Mesenchymal stem cell (in vitro differentiated cells and primary cell): Measurements from ENCODE around the gene ASMTL.
A peak's percentile ranks its signal among the peaks of the same experiment; 100 is the strongest.
"Not testable (repeated sequence)": the region's sequence is repeated elsewhere in the genome, so short reads cannot be mapped to it uniquely, and the experiment has no call there.

Experiments
- DNase-seq: peaks from one replicate; pipeline ENCODE4 v3.0.0-alpha.2; 2013
- H2AFZ ChIP-seq: one replicate; pipeline ENCODE4 v1.6.1; 2013; ENCODE audit warnings: low read depth, mild to moderate bottlenecking, control low read depth, inconsistent platforms, low read length, moderate library complexity
- H2AK5ac ChIP-seq: 2 replicates; pipeline ENCODE4 v1.6.1; 2013; ENCODE audit warnings: low read length, moderate library complexity, mild to moderate bottlenecking, inconsistent platforms; ENCODE audit not compliant: severe bottlenecking
- H2BK120ac ChIP-seq: one replicate; pipeline ENCODE4 v1.6.1; 2013; ENCODE audit warnings: low read depth, mild to moderate bottlenecking, inconsistent platforms, low read length, moderate library complexity
- H2BK12ac ChIP-seq, 2 experiments: one replicate each; pipeline ENCODE4 v1.6.1; 2013; ENCODE audit warnings: inconsistent platforms in 2 of 2, low read length in 2 of 2, mild to moderate bottlenecking in 2 of 2, moderate library complexity in 2 of 2, control low read depth in 1 of 2
- H2BK15ac ChIP-seq: one replicate; pipeline ENCODE4 v1.6.1; 2013; ENCODE audit warnings: mild to moderate bottlenecking, low read depth, inconsistent platforms; ENCODE audit not compliant: poor library complexity, severe bottlenecking
- H2BK5ac ChIP-seq: 2 replicates; pipeline ENCODE4 v1.6.1; 2013; ENCODE audit warnings: low read depth, mild to moderate bottlenecking, low read length, control low read depth, inconsistent platforms; ENCODE audit not compliant: poor library complexity, severe bottlenecking
- H3K14ac ChIP-seq, 2 experiments: one replicate each; pipeline ENCODE4 v1.6.1; 2013; ENCODE audit warnings: inconsistent platforms in 2 of 2, low read length in 2 of 2, control low read depth in 1 of 2, mild to moderate bottlenecking in 1 of 2, moderate library complexity in 1 of 2
- H3K18ac ChIP-seq, 2 experiments: one replicate each; pipeline ENCODE4 v1.6.1; 2013; ENCODE audit warnings: inconsistent platforms in 2 of 2, low read length in 2 of 2, control low read depth in 1 of 2, low read depth in 1 of 2, mild to moderate bottlenecking in 1 of 2
- H3K23ac ChIP-seq, 2 experiments: one replicate each; pipeline ENCODE4 v1.6.1; 2013; ENCODE audit warnings: inconsistent platforms in 2 of 2, low read length in 2 of 2, mild to moderate bottlenecking in 2 of 2, moderate library complexity in 2 of 2, control low read depth in 1 of 2
- H3K27ac ChIP-seq: 2 replicates; pipeline ENCODE4 v1.5.1; 2013; ENCODE audit warnings: mild to moderate bottlenecking, moderate library complexity, low read length, control low read depth, inconsistent platforms; ENCODE audit not compliant: poor library complexity, severe bottlenecking
- H3K27me3 ChIP-seq, 2 experiments: 2 replicates each; pipeline versions ENCODE4 v1.6.1 to v1.7.0; 2013; ENCODE audit warnings: low read length in 2 of 2, mild to moderate bottlenecking in 2 of 2, moderate library complexity in 2 of 2, control low read depth in 1 of 2, inconsistent platforms in 1 of 2; ENCODE audit not compliant: control insufficient read depth in 1 of 2, insufficient read depth in 1 of 2
- H3K36me3 ChIP-seq, 2 experiments: 2 replicates each; pipeline versions ENCODE4 v1.6.1 to v1.7.0; 2013; ENCODE audit warnings: low read length in 2 of 2, control low read depth in 1 of 2, inconsistent platforms in 1 of 2, low read depth in 1 of 2, mild to moderate bottlenecking in 1 of 2; ENCODE audit not compliant: insufficient read depth in 2 of 2, control insufficient read depth in 1 of 2
- H3K4ac ChIP-seq, 2 experiments: one replicate each; pipeline ENCODE4 v1.6.1; 2013; ENCODE audit warnings: inconsistent platforms in 2 of 2, low read length in 2 of 2, mild to moderate bottlenecking in 2 of 2, moderate library complexity in 2 of 2, control low read depth in 1 of 2, low read depth in 1 of 2
- H3K4me1 ChIP-seq: 2 replicates; pipeline ENCODE4 v1.6.1; 2013; ENCODE audit warnings: low read depth, low read length, control low read depth; ENCODE audit not compliant: control insufficient read depth, insufficient read depth
- H3K4me2 ChIP-seq: 2 replicates; pipeline ENCODE4 v1.6.1; 2013; ENCODE audit warnings: low read length, mild to moderate bottlenecking, inconsistent platforms; ENCODE audit not compliant: poor library complexity, severe bottlenecking
- H3K4me3 ChIP-seq, 2 experiments: 2 replicates each; pipeline versions ENCODE4 v1.5.1 to v1.7.0; 2013; ENCODE audit warnings: low read length in 2 of 2, mild to moderate bottlenecking in 2 of 2, control low read depth in 1 of 2, low read depth in 1 of 2; ENCODE audit not compliant: insufficient read depth in 1 of 2
- H3K79me1 ChIP-seq: replicated peaks from 2 replicates; pipeline ENCODE4 v1.6.1; 2013; ENCODE audit warnings: mild to moderate bottlenecking, control low read depth, low read length, inconsistent platforms; ENCODE audit not compliant: poor library complexity, severe bottlenecking
- H3K9ac ChIP-seq: 2 replicates; pipeline ENCODE4 v1.7.0; 2013; ENCODE audit warnings: mild to moderate bottlenecking, low read length, moderate library complexity
- H3K9me3 ChIP-seq: 2 replicates; pipeline ENCODE4 v1.7.0; 2013; ENCODE audit warnings: mild to moderate bottlenecking, low read length; ENCODE audit not compliant: control insufficient read depth
- H4K8ac ChIP-seq: one replicate; pipeline ENCODE4 v1.6.1; 2013; ENCODE audit warnings: inconsistent platforms, mild to moderate bottlenecking, low read length, moderate library complexity
- H4K91ac ChIP-seq: one replicate; pipeline ENCODE4 v1.6.1; 2013; ENCODE audit warnings: mild to moderate bottlenecking, low read length, inconsistent platforms
- WGBS: methylation state at CpG from one replicate; pipeline ENCODE4 v1.1.7; 2013; ENCODE audit warnings: mixed read lengths; 5-methylcytosine and 5-hydroxymethylcytosine counted together

ASMTL gene

GRCh38 chrX:1433646-1434357, 18.9 kb downstream of the ASMTL start:
- H3K23ac ChIP-seq: no peak overlapping the region
- no peak for DNase-seq
- no peak overlapping the region for H3K9ac ChIP-seq
- H3K36me3 ChIP-seq: peaks cover 58 to 62% of the 10 kb centered on the region in 2 experiments
- no peak overlapping the region for H3K14ac ChIP-seq
- no peaks in the 10 kb centered on the region for H3K27me3 ChIP-seq
- H4K91ac ChIP-seq: no peak overlapping the region
- no peak overlapping the region for H2AFZ ChIP-seq
- H3K4me3 ChIP-seq: no peak overlapping the region
- WGBS: 97% methylated on average over 19 of the region's 19 CpGs
- H3K9me3 ChIP-seq: no peaks in the 10 kb centered on the region
- H4K8ac ChIP-seq: no peak overlapping the region
- H2BK120ac ChIP-seq: no peak overlapping the region
- H2BK15ac ChIP-seq: no peak overlapping the region
- no peak overlapping the region for H2BK12ac ChIP-seq
- H3K79me1 ChIP-seq: peaks cover 7% of the 10 kb centered on the region
- H3K4ac ChIP-seq: no peak overlapping the region
- no peak overlapping the region for H2BK5ac ChIP-seq
- H3K18ac ChIP-seq: no peak overlapping the region
- H3K27ac ChIP-seq: no peak overlapping the region
- no peaks in the 10 kb centered on the region for H3K4me1 ChIP-seq
- no peak overlapping the region for H3K4me2 ChIP-seq
- no peak overlapping the region for H2AK5ac ChIP-seq

GRCh38 chrX:1430451-1430850, 22.3 kb downstream of the ASMTL start:
- Histone ChIP-seq H3K27me3 (no peaks in the 10 kb centered on the region), H3K36me3 (peaks cover 53 to 54% of the 10 kb centered on the region in 2 experiments), H3K14ac (no peak overlapping the region), H4K91ac (no peak overlapping the region), H3K4me3 (no peak overlapping the region), H2BK120ac (no peak overlapping the region), H4K8ac (no peak overlapping the region), H3K9ac (no peak overlapping the region), H3K18ac (no peak overlapping the region), H3K4me1 (no peaks in the 10 kb centered on the region), H2AFZ (no peak overlapping the region), H2BK5ac (no peak overlapping the region), H3K23ac (no peak overlapping the region), H2AK5ac (no peak overlapping the region), H3K4me2 (no peak overlapping the region), H2BK15ac (no peak overlapping the region), H2BK12ac (no peak overlapping the region), H3K79me1 (no peaks in the 10 kb centered on the region), H3K27ac (no peak overlapping the region), H3K9me3 (no peaks in the 10 kb centered on the region), H3K4ac (no peak overlapping the region)
- WGBS: 97% methylated on average over 8 of the region's 10 CpGs
- DNase-seq: no peak

- Histone ChIP-seq H4K8ac (no peak overlapping the region), H2AFZ (no peak overlapping the region), H3K4ac (no peak overlapping the region), H3K9me3 (peaks cover 9% of the 10 kb centered on the region), H4K91ac (no peak overlapping the region), H2BK5ac (no peak overlapping the region), H3K4me2 (no peak overlapping the region), H3K36me3 (peaks cover 49 to 58% of the 10 kb centered on the region in 2 experiments), H3K27ac (no peak overlapping the region), H3K27me3 (no peaks in the 10 kb centered on the region), H2BK12ac (no peak overlapping the region), H2AK5ac (no peak overlapping the region), H2BK15ac (no peak overlapping the region), H3K23ac (no peak overlapping the region), H3K4me1 (no peaks in the 10 kb centered on the region), H3K18ac (no peak overlapping the region), H3K14ac (no peak overlapping the region), H3K4me3 (no peak overlapping the region), H3K79me1 (no peaks in the 10 kb centered on the region), H2BK120ac (no peak overlapping the region), H3K9ac (no peak overlapping the region)
- no peak for DNase-seq
- WGBS: 98% methylated on average over 32 of the region's 32 CpGs
Measured at GRCh38 chrX:1427756-1428155, 25.0 kb downstream of the ASMTL start.

GRCh38 chrX:1426321-1426720, 26.4 kb downstream of the ASMTL start:
- H3K4me2 ChIP-seq, H3K14ac ChIP-seq, H2BK15ac ChIP-seq, DNase-seq, H3K18ac ChIP-seq, H2AK5ac ChIP-seq, H2AFZ ChIP-seq, H3K79me1 ChIP-seq, H2BK120ac ChIP-seq, H3K9ac ChIP-seq, H2BK12ac ChIP-seq, H3K23ac ChIP-seq, H2BK5ac ChIP-seq, H3K4me1 ChIP-seq, H3K4me3 ChIP-seq, H3K4ac ChIP-seq, H4K8ac ChIP-seq, H3K27ac ChIP-seq, H3K27me3 ChIP-seq: not testable (repeated sequence)
- Histone ChIP-seq H4K91ac (peak overlapping the region; percentile 54), H3K9me3 (peaks cover 23% of the 10 kb centered on the region), H3K36me3 (peaks cover 51 to 64% of the 10 kb centered on the region in 2 experiments)
- WGBS: 94% methylated on average over 16 of the region's 16 CpGs
